ENCODE data around the gene LRMDA. TPM values are rescaled to one million over a fixed set of nuclear protein-coding genes. Genes with fewer than 3 reads are reported as not detected.

The LRMDA gene
- total RNA-seq, 1 donor from 2014 or later = 0.19 TPM

DNA sequence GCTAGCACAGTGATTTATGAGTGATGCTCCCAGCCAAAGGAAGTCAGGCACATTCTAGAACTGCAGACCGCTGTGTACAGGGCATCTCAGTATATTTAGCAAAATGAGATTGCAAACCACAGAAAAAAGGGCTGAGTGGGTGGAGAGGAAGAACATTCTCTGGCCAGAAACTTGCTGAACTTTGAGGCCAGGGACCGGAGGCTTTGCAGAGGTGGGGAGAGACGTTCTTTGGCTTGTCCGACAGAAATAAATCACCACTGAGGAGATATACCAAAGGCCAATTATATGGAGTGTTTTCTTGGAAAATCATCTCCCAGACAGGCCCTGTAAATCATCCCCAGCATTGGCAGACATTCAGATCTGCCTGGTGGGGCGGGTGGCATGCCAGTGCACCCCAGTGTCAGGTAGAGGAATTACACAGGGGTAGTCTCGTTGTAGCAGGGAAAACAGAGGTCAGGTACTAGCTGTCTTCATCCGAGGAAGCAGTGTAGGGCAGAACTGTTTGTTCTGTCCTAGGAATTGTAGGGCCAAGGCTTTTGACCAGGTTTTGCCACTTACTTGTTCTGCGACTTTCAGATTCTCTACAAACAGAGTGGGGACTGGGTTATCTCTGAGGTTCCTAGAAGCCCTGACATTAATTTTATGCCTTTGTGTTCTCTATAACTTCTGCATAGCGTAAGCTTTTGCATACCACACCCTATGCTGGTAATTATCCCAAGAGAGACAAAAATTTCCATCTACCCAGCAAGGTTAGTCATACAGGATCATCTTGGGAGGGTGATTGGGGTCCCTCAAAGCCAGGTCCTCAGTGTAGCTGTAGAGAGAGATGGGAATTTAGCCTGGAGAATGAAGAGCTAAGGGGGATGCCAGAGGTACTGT is 655.6 kb downstream of the LRMDA start:
- no peak overlapping the region for H3K4me3 Mint-ChIP-seq (ENCODE audit: unreplicated experiment)
- H3K27me3 Mint-ChIP-seq (ENCODE audit: unreplicated experiment) = peaks cover 18% of the 10 kb centered on the region
- DNase-seq (ENCODE audit: extremely low spot score, unreplicated experiment) = no peak

DNA sequence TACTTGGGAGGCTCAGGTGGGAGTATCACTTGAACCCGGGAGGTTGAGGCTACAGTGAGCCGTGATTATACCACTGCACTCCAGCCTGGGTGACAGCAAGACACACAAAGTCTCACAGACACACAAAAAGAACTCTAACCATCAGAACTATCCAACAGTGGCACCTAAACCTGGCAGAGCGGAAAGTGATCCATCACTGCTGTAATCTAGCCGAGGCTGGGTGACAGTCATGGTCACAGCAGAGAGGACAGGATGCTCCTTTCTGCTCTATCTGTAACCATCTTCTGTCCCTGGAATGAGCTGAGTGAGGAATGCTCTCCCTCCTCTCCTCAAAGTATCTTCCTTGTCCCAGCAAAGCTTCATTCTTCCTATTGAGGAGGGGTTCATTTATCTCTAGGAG is 656.6 kb downstream of the LRMDA start:
- Mint-ChIP-seq H3K27me3 (ENCODE audit: unreplicated experiment) (peaks cover 20% of the 10 kb centered on the region), H3K4me1 (ENCODE audit: unreplicated experiment) (peaks cover 5% of the 10 kb centered on the region), H3K9me3 (ENCODE audit: unreplicated experiment) (peaks cover 3% of the 10 kb centered on the region), H3K27ac (ENCODE audit: unreplicated experiment) (no peak overlapping the region), H3K36me3 (ENCODE audit: unreplicated experiment) (no peaks in the 10 kb centered on the region), H3K4me3 (ENCODE audit: unreplicated experiment) (no peak overlapping the region)
- TF ChIP-seq, protein P1, sequence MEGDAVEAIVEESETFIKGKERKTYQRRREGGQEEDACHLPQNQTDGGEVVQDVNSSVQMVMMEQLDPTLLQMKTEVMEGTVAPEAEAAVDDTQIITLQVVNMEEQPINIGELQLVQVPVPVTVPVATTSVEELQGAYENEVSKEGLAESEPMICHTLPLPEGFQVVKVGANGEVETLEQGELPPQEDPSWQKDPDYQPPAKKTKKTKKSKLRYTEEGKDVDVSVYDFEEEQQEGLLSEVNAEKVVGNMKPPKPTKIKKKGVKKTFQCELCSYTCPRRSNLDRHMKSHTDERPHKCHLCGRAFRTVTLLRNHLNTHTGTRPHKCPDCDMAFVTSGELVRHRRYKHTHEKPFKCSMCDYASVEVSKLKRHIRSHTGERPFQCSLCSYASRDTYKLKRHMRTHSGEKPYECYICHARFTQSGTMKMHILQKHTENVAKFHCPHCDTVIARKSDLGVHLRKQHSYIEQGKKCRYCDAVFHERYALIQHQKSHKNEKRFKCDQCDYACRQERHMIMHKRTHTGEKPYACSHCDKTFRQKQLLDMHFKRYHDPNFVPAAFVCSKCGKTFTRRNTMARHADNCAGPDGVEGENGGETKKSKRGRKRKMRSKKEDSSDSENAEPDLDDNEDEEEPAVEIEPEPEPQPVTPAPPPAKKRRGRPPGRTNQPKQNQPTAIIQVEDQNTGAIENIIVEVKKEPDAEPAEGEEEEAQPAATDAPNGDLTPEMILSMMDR (IDR thresholded peaks at IDR 0.05) = no peak
- no peak for DNase-seq (ENCODE audit: extremely low spot score, unreplicated experiment)

More for the DNA sequence above, 655.6 kb downstream of the LRMDA start:
- peaks cover 3% of the 10 kb centered on the region for H3K9me3 Mint-ChIP-seq (ENCODE audit: unreplicated experiment)
- no peak overlapping the region for H3K27ac Mint-ChIP-seq (ENCODE audit: unreplicated experiment)
- H3K4me1 Mint-ChIP-seq (ENCODE audit: unreplicated experiment) = peaks cover 9% of the 10 kb centered on the region
- TF ChIP-seq, protein P1 (IDR thresholded peaks at IDR 0.05) = peak; percentile 28
- no peaks in the 10 kb centered on the region for H3K36me3 Mint-ChIP-seq (ENCODE audit: unreplicated experiment)

DNA sequence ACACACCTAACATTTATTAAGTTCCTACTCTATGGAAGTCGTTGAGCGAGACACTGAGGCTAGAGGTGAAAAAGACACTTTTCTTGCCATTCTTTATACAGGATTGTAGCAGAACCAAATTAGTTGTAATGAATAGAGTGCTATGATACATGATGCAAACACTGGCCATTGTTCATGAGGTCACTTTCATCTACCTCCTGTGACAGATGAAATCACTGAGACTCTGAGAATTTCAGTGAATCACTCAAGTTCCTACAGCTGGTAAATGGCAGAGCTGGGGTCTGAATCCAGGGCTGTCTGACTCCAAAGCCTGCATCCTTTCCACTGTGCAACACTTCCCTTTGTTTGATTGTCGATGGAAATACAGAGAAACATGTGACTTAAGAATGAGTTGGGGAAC is 657.6 kb downstream of the LRMDA start:
- Mint-ChIP-seq H3K36me3 (ENCODE audit: unreplicated experiment) (no peaks in the 10 kb centered on the region), H3K27ac (ENCODE audit: unreplicated experiment) (no peak overlapping the region), H3K9me3 (ENCODE audit: unreplicated experiment) (peaks cover 3% of the 10 kb centered on the region), H3K4me3 (ENCODE audit: unreplicated experiment) (no peak overlapping the region), H3K27me3 (ENCODE audit: unreplicated experiment) (peaks cover 27% of the 10 kb centered on the region), H3K4me1 (ENCODE audit: unreplicated experiment) (peaks cover 2% of the 10 kb centered on the region)
- no peak for DNase-seq (ENCODE audit: extremely low spot score, unreplicated experiment)
- TF ChIP-seq, protein P1 (IDR thresholded peaks at IDR 0.05) = no peak

DNA sequence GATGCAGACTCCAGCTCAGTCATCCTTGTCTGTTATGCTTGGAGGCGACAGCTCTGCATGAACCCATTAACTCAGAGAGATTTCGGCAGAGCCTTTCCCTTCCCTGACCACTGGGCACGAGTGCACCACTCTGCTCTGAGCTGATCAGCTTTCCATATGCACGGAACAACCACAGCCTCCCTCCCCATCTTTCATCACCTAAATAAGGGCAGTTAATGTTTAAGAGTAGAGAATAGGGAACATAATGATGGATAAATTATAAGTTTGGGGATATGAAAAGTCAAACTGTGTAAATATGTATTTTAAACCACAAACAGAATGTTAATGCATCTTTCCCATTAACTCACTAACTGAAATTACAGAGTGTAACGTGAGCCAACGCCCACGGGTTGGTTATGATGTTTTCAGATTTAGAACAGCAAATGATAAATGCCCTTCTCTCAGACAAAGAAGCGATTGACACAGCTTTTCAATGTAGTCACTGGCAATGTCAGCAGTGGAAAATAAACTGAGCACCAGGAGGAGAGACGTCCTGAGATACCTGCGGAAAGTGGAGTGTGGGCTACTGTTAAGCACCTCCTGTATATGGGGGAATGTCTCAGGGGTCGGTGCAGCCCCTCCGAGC is 658.2 kb downstream of the LRMDA start:
- no peak for DNase-seq (ENCODE audit: extremely low spot score, unreplicated experiment)
- Mint-ChIP-seq H3K4me1 (ENCODE audit: unreplicated experiment) (peaks cover 2% of the 10 kb centered on the region), H3K4me3 (ENCODE audit: unreplicated experiment) (no peak overlapping the region), H3K27ac (ENCODE audit: unreplicated experiment) (no peak overlapping the region), H3K9me3 (ENCODE audit: unreplicated experiment) (peaks cover 3% of the 10 kb centered on the region), H3K36me3 (ENCODE audit: unreplicated experiment) (no peaks in the 10 kb centered on the region), H3K27me3 (ENCODE audit: unreplicated experiment) (peaks cover 27% of the 10 kb centered on the region)
- TF ChIP-seq, protein P1 (IDR thresholded peaks at IDR 0.05) = no peak

DNA sequence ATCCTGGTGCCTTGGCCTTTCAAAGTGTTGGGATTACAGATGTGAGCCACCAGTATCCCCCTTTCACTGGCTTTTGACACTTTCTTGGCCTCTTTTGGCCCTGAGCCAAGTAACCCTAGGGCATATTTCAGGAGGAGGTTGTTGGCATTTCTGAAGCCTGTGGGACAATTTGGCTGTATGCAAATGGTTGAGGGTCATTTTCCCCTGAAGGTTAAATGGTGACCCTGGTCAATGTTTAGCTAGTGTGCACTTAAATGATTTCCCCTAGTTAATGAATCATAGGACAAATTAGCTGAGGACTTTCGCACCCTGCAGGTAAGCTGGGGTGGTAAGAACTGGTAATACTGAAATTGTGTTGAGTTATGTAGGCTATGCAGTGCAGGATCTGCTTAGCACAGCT is 660.5 kb downstream of the LRMDA start:
- Mint-ChIP-seq H3K27me3 (ENCODE audit: unreplicated experiment) (peaks cover 27% of the 10 kb centered on the region), H3K36me3 (ENCODE audit: unreplicated experiment) (no peaks in the 10 kb centered on the region), H3K4me1 (ENCODE audit: unreplicated experiment) (no peaks in the 10 kb centered on the region)

More for the DNA sequence above, 660.5 kb downstream of the LRMDA start:
- TF ChIP-seq, protein P1 (IDR thresholded peaks at IDR 0.05) = no peak
- Mint-ChIP-seq H3K27ac (ENCODE audit: unreplicated experiment) (no peak overlapping the region), H3K9me3 (ENCODE audit: unreplicated experiment) (peaks cover 3% of the 10 kb centered on the region), H3K4me3 (ENCODE audit: unreplicated experiment) (no peak overlapping the region)
- DNase-seq (ENCODE audit: extremely low spot score, unreplicated experiment) = no peak
